H1 (cell line): ENCODE measurements around the gene SLC9C2. TPM values are rescaled to one million over a fixed set of nuclear protein-coding genes. Genes with fewer than 3 reads are reported as not detected.

Experiments
- CTCF ChIA-PET: fragments of 300-600 bp; sonication (Branson Sonifier 250); formaldehyde crosslinking; loops from one replicate; lab custom pipeline; 2021; ENCODE audit not compliant: partially characterized antibody; lab: Charles Lee
- POLR2A ChIA-PET: fragments of 300-600 bp; sonication (Branson Sonifier 250); formaldehyde crosslinking; loops from one replicate; lab custom pipeline; 2021; ENCODE audit warnings: inconsistent platforms; ENCODE audit not compliant: partially characterized antibody; lab: Charles Lee
- DNase-seq, 2 experiments: peaks; one replicate each; pipeline versions ENCODE4 v3.0.0 to v3.0.0-alpha.2; 2010 to 2022; ENCODE audit warnings: low spot score in 2 of 2, low read depth in 1 of 2, mixed read lengths in 1 of 2
- FAIRE-seq: peaks from 2 replicates; lab custom pipeline; 2011; peaks lifted over from hg19 to GRCh38; lab: Jason Lieb, UNC
- H2AFZ ChIP-seq: 2 replicates; pipeline ENCODE4 v1.8.1; 2012; ENCODE audit warnings: low read length, inconsistent platforms
- H2AK5ac ChIP-seq: 2 replicates; pipeline ENCODE4 v1.6.1; 2013; ENCODE audit warnings: low read depth, low read length
- H2BK120ac ChIP-seq: replicated peaks from 2 replicates; pipeline ENCODE3; 2013; ENCODE audit warnings: low read depth, low read length, inconsistent platforms
- H2BK12ac ChIP-seq: 2 replicates; pipeline ENCODE4 v1.6.1; 2013; ENCODE audit warnings: low read depth, low read length
- H2BK15ac ChIP-seq: 2 replicates; pipeline ENCODE4 v1.6.1; 2013; ENCODE audit warnings: low read length
- H2BK20ac ChIP-seq: 2 replicates; pipeline ENCODE4 v1.6.1; 2013; ENCODE audit warnings: low read length
- H2BK5ac ChIP-seq: 2 replicates; pipeline ENCODE4 v1.6.1; 2013; ENCODE audit warnings: low read depth, low read length
- H3K14ac ChIP-seq: 2 replicates; pipeline ENCODE4 v1.6.1; 2013; ENCODE audit warnings: inconsistent platforms; ENCODE audit not compliant: insufficient read length
- H3K18ac ChIP-seq: 2 replicates; pipeline ENCODE4 v1.6.1; 2013; ENCODE audit warnings: low read length; ENCODE audit errors: extremely low read depth
- H3K23ac ChIP-seq: 2 replicates; pipeline ENCODE4 v1.6.1; 2013; ENCODE audit warnings: inconsistent platforms; ENCODE audit not compliant: insufficient read length
- H3K23me2 ChIP-seq: 2 replicates; pipeline ENCODE4 v1.6.1; 2013; ENCODE audit warnings: low read depth, low read length
- H3K27ac ChIP-seq: 2 replicates; pipeline ENCODE4 v1.6.1; 2011; ENCODE audit warnings: low read depth, low read length, inconsistent platforms
- H3K27me3 ChIP-seq, 4 experiments: replicated peaks in 1 of 4; 1 replicate in 1 of 4; 2 replicates in 3 of 4; pipeline versions ENCODE4 v1.6.1 to v1.8.1; 2011 to 2013; ENCODE audit warnings: low read length in 3 of 4, mild to moderate bottlenecking in 3 of 4, inconsistent platforms in 2 of 4, mixed read lengths in 2 of 4, moderate library complexity in 1 of 4; ENCODE audit not compliant: control insufficient read depth in 3 of 4, insufficient read depth in 3 of 4; ENCODE audit errors: extremely low read depth in 1 of 4
- H3K36me3 ChIP-seq, 4 experiments: 2 replicates each; pipeline versions ENCODE4 v1.6.1 to v1.8.1; 2011 to 2013; ENCODE audit warnings: mild to moderate bottlenecking in 4 of 4, low read length in 3 of 4, moderate library complexity in 2 of 4, control low read depth in 1 of 4, inconsistent platforms in 1 of 4; ENCODE audit not compliant: insufficient read depth in 4 of 4, control insufficient read depth in 2 of 4
- H3K4ac ChIP-seq: replicated peaks from 2 replicates; pipeline ENCODE3; 2013; ENCODE audit warnings: low read length, low read depth, mixed read lengths, inconsistent platforms; ENCODE audit not compliant: insufficient read length
- H3K4me1 ChIP-seq, 4 experiments: replicated peaks in 1 of 4; 1 replicate in 1 of 4; 2 replicates in 3 of 4; pipeline versions ENCODE4 v1.6.1 to v1.8.1; 2011 to 2013; ENCODE audit warnings: low read length in 3 of 4, inconsistent platforms in 2 of 4, mixed read lengths in 1 of 4; ENCODE audit not compliant: insufficient read depth in 4 of 4, control insufficient read depth in 3 of 4
- H3K4me2 ChIP-seq, 2 experiments: 2 replicates each; pipeline versions ENCODE4 v1.6.1 to v1.8.1; 2011 to 2013; ENCODE audit warnings: low read depth in 2 of 2, low read length in 2 of 2, control low read depth in 1 of 2, inconsistent platforms in 1 of 2, mild to moderate bottlenecking in 1 of 2; ENCODE audit not compliant: insufficient read depth in 1 of 2
- H3K4me3 ChIP-seq, 4 experiments: fragments of 200-600, 300-600 bp in 1 of 4; sonication (generic), shearing (Covaris generic), sonication (Bioruptor Twin) in 1 of 4; 2 replicates each; pipeline versions ENCODE4 v1.5.1 to v1.8.1; 2011 to 2016; ENCODE audit warnings: low read length in 4 of 4, low read depth in 3 of 4, control low read depth in 2 of 4, inconsistent platforms in 2 of 4, mild to moderate bottlenecking in 2 of 4, mixed read lengths in 1 of 4, moderate library complexity in 1 of 4; ENCODE audit not compliant: insufficient read depth in 2 of 4; ENCODE audit errors: extremely low read depth in 1 of 4
- H3K56ac ChIP-seq: replicated peaks from 2 replicates; pipeline ENCODE3; 2013; ENCODE audit warnings: low read depth, mild to moderate bottlenecking, mixed read lengths, low read length, inconsistent platforms; ENCODE audit not compliant: insufficient read length
- H3K79me1 ChIP-seq: 2 replicates; pipeline ENCODE4 v1.6.1; 2013; ENCODE audit warnings: low read depth, low read length, control low read depth
- H3K79me2 ChIP-seq, 2 experiments: 2 replicates each; pipeline versions ENCODE4 v1.6.1 to v1.8.1; 2012 to 2013; ENCODE audit warnings: low read length in 2 of 2, mild to moderate bottlenecking in 2 of 2, inconsistent platforms in 1 of 2; ENCODE audit not compliant: insufficient read depth in 2 of 2, control insufficient read depth in 1 of 2
- H3K9ac ChIP-seq, 4 experiments: replicated peaks in 1 of 4; 1 replicate in 1 of 4; 2 replicates in 3 of 4; pipeline versions ENCODE4 v1.6.1 to v1.8.1; 2011 to 2013; ENCODE audit warnings: low read depth in 3 of 4, low read length in 3 of 4, control low read depth in 2 of 4, mild to moderate bottlenecking in 2 of 4, moderate library complexity in 2 of 4, inconsistent platforms in 1 of 4; ENCODE audit errors: extremely low read depth in 1 of 4
- H3K9me3 ChIP-seq, 2 experiments: 2 replicates each; pipeline versions ENCODE4 v1.6.1 to v1.8.1; 2012 to 2013; ENCODE audit warnings: mild to moderate bottlenecking in 2 of 2, moderate library complexity in 2 of 2, control low read depth in 1 of 2, inconsistent platforms in 1 of 2, low read depth in 1 of 2, low read length in 1 of 2, mixed read lengths in 1 of 2; ENCODE audit not compliant: insufficient read depth in 2 of 2
- H4K20me1 ChIP-seq, 2 experiments: replicated peaks in 1 of 2; 2 replicates each; pipeline versions ENCODE3 to v1.8.1; 2011 to 2013; ENCODE audit warnings: inconsistent platforms in 2 of 2, low read length in 2 of 2, mild to moderate bottlenecking in 1 of 2; ENCODE audit not compliant: insufficient read depth in 2 of 2, control insufficient read depth in 1 of 2
- H4K5ac ChIP-seq: 2 replicates; pipeline ENCODE4 v1.6.1; 2013; ENCODE audit warnings: low read length, low read depth, mixed read lengths, inconsistent platforms; ENCODE audit not compliant: insufficient read length
- H4K8ac ChIP-seq: 2 replicates; pipeline ENCODE4 v1.8.0; 2013; ENCODE audit warnings: mild to moderate bottlenecking, moderate library complexity, low read length, inconsistent platforms; ENCODE audit not compliant: insufficient read depth; ENCODE audit errors: extremely low read depth
- H4K91ac ChIP-seq: replicated peaks from 2 replicates; pipeline ENCODE3; 2013; ENCODE audit warnings: low read length, mixed read lengths, inconsistent platforms; ENCODE audit not compliant: insufficient read length
- BACH1 ChIP-seq: IDR thresholded peaks from 2 replicates; pipeline ENCODE4 v1.6.1; 2012; ENCODE audit warnings: low read length, improper control_type of control experiment
- CHD1 ChIP-seq: IDR thresholded peaks from 2 replicates; pipeline ENCODE4 v1.6.1; 2012; ENCODE audit warnings: low read depth, low read length, improper control_type of control experiment
- CTBP2 ChIP-seq: IDR thresholded peaks from 2 replicates; pipeline ENCODE4 v1.7.0; 2011; ENCODE audit warnings: borderline replicate concordance, mild to moderate bottlenecking, moderate library complexity, mixed read lengths, low read length; ENCODE audit not compliant: insufficient read depth, insufficient read length
- HDAC2 ChIP-seq, 2 experiments: fragments of 300-600 bp in 1 of 2; sonication (generic) in 1 of 2; IDR thresholded peaks; 2 replicates each; pipeline ENCODE4 v1.6.1; 2011 to 2012; ENCODE audit warnings: low read depth in 2 of 2, low read length in 2 of 2, mild to moderate bottlenecking in 2 of 2, moderate library complexity in 2 of 2, borderline replicate concordance in 1 of 2, inconsistent platforms in 1 of 2
- JUN ChIP-seq: IDR thresholded peaks from 2 replicates; pipeline ENCODE4 v1.6.1; 2011; ENCODE audit warnings: low read depth, mild to moderate bottlenecking, improper control_type of control experiment, low read length
- JUND ChIP-seq: IDR thresholded peaks from 2 replicates; pipeline ENCODE4 v1.6.1; 2011; ENCODE audit warnings: mild to moderate bottlenecking, improper control_type of control experiment, low read length
- NRF1 ChIP-seq: IDR thresholded peaks from 2 replicates; pipeline ENCODE4 v1.6.1; 2011; ENCODE audit warnings: mild to moderate bottlenecking, low read depth, low read length, improper control_type of control experiment
- PHF8 ChIP-seq: fragments of 200-600 bp; sonication (generic); conservative IDR thresholded peaks from 2 replicates; pipeline ENCODE4 v1.7.1; 2012; ENCODE audit warnings: low read depth, mild to moderate bottlenecking, inconsistent platforms, low read length, moderate library complexity
- RFX5 ChIP-seq: IDR thresholded peaks from 2 replicates; pipeline ENCODE4 v1.6.1; 2011; ENCODE audit warnings: low read depth, low read length, improper control_type of control experiment, borderline replicate concordance
- SIX5 ChIP-seq: IDR thresholded peaks from 2 replicates; pipeline ENCODE4 v1.6.1; 2011; ENCODE audit warnings: mild to moderate bottlenecking, low read depth, low read length
- SP1 ChIP-seq: IDR thresholded peaks from 2 replicates; pipeline ENCODE4 v1.6.1; 2011; ENCODE audit warnings: low read depth, low read length
- SRF ChIP-seq: IDR thresholded peaks from 2 replicates; pipeline ENCODE4 v1.6.1; 2011; ENCODE audit warnings: mild to moderate bottlenecking, low read depth, low read length, moderate library complexity
- TCF12 ChIP-seq: IDR thresholded peaks from 2 replicates; pipeline ENCODE4 v1.6.1; 2011; ENCODE audit warnings: low read depth, mild to moderate bottlenecking, low read length
- polyA plus RNA-seq, 7 experiments: library from polyadenylated mRNA; depleted of rRNA in 3 of 7; stranded (reverse) in 5 of 7; unstranded in 2 of 7; fragments of >200 nt in 5 of 7; fragments of 200-250 nt in 2 of 7; gene quantifications; 1 replicate in 5 of 7; 2 replicates in 1 of 7; 4 replicates in 1 of 7; pipeline versions ENCODE4 v1.2.1 to v1.2.3, GENCODE V29; 2011 to 2013; ENCODE audit warnings: missing spikeins in 2 of 7, mixed read lengths in 2 of 7
- total RNA-seq: library from RNA; stranded (reverse); fragmentation: NEBNext Ultra II Directional; extraction: Animal tissue kit (Norgen Biotek cat#: 25700); gene quantifications from 2 replicates; pipeline ENCODE4 v1.2.1, GENCODE V29; 2021
- TF ChIP-seq, protein P1 (sequence below): IDR thresholded peaks from 2 replicates; pipeline ENCODE4 v1.6.1; 2012; ENCODE audit warnings: inconsistent platforms

Gene SLC9C2
- total and polyA plus RNA-seq, 2 of the 8 experiments (the other 6 are each of a cell fraction or from before 2014, with no cell fraction given), result not detected

DNA sequence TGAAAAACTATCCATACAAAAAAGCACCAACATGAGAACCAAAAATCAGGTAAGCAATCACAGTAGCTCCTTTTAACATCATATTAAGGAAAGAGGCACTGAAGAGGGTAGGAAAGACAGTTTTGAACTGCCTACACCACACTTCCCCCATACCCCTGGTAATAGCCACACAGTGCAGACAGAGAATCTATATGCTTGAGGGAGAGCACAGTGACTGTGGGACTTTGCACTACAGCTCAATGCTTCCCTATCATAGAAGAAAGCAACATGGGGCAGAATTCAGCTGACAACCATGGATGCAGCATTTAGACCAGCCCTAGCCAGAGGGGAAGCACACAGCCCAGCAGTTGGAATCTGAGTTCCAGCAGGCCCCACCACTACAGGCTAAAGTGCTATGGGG, 24.4 kb upstream of the SLC9C2 start:
- H3K14ac ChIP-seq, result no peak overlapping the region
- H3K9ac ChIP-seq, result no peak overlapping the region
- no peak overlapping the region for H2AFZ ChIP-seq
- no peak overlapping the region for H2BK15ac ChIP-seq
- H3K4me2 ChIP-seq, result no peak overlapping the region
- H4K5ac ChIP-seq, result no peak overlapping the region
- no peaks in the 10 kb centered on the region for H3K79me2 ChIP-seq
- H3K4me3 ChIP-seq, result no peak overlapping the region
- no peaks in the 10 kb centered on the region for H3K79me1 ChIP-seq
- no peak overlapping the region for H2BK5ac ChIP-seq
- H3K27ac ChIP-seq, result no peak overlapping the region; the same call in 1 of the 2 replicates
- H2BK12ac ChIP-seq, result no peak overlapping the region
- H2AK5ac ChIP-seq, result no peak overlapping the region
- H4K91ac ChIP-seq, result no peak overlapping the region
- FAIRE-seq (no peak), DNase-seq (no peak)
- H3K18ac ChIP-seq, result no peak overlapping the region
- H4K8ac ChIP-seq, result no peak overlapping the region
- no peak overlapping the region for H3K56ac ChIP-seq
- H3K9me3 ChIP-seq, result no peaks in the 10 kb centered on the region
- H2BK120ac ChIP-seq, result no peak overlapping the region
- H3K36me3 ChIP-seq, result no peaks in the 10 kb centered on the region
- H3K4ac ChIP-seq, result no peak overlapping the region
- ChIA-PET CTCF (interaction anchor here (0.9 to 1.6 kb wide), 2 partner anchors 166 to 198 kb away, joined by 3 read pairs; no protein-coding TSS in a partner anchor), POLR2A (interaction anchor here (0.6 to 3.4 kb wide), 3 partner anchors 10 to 149 kb away, joined by 3 to 14 read pairs (median 4); no protein-coding TSS in a partner anchor)
- no peak overlapping the region for H2BK20ac ChIP-seq
- no peaks in the 10 kb centered on the region for H4K20me1 ChIP-seq
- H3K27me3 ChIP-seq, result no peaks in the 10 kb centered on the region
- no peak overlapping the region for H3K23ac ChIP-seq
- no peaks in the 10 kb centered on the region for H3K23me2 ChIP-seq
- no peaks in the 10 kb centered on the region for H3K4me1 ChIP-seq
- TF ChIP-seq HDAC2 (IDR thresholded peaks at IDR 0.05; ENCODE audit: borderline replicate concordance in 1 of 2, low read depth in 2 of 2, low read length in 2 of 2), result no peak
- no peak for TF ChIP-seq SRF
- no peak for TF ChIP-seq CHD1
- no peak for TF ChIP-seq BACH1
- no peak for TF ChIP-seq JUND
- no peak for TF ChIP-seq TCF12
- no peak for TF ChIP-seq SP1
- TF ChIP-seq CTBP2, result no peak
- no peak for TF ChIP-seq NRF1
- no peak for TF ChIP-seq JUN
- TF ChIP-seq SIX5, result no peak
- TF ChIP-seq RFX5, result no peak
- TF ChIP-seq PHF8, result no peak
- TF ChIP-seq, protein P1, sequence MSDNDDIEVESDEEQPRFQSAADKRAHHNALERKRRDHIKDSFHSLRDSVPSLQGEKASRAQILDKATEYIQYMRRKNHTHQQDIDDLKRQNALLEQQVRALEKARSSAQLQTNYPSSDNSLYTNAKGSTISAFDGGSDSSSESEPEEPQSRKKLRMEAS, result no peak
